Measurements from ENCODE around the gene SGTA.
"Not testable (repeated sequence)": the region's sequence is repeated elsewhere in the genome, so short reads cannot be mapped to it uniquely, and the experiment has no call there.

Gene SGTA

GRCh38 chr19:2793577-2793976 is 10.5 kb upstream of the SGTA start:
- no peak for DNase-seq (ENCODE audit: low read depth in 1 of 2, low spot score in 1 of 2)
- Histone ChIP-seq H3K4me3 (replicated peaks; ENCODE audit: insufficient read depth, low read length) (no peak overlapping the region), H3K27me3 (ENCODE audit: insufficient read depth, poor library complexity, severe bottlenecking) (no peaks in the 10 kb centered on the region), H3K27ac (replicated peaks) (no peak overlapping the region)
- no peak for TF ChIP-seq GABPA (IDR thresholded peaks at IDR 0.05; ENCODE audit: low read depth)
- TF ChIP-seq POLR2AphosphoS5 (IDR thresholded peaks at IDR 0.05; ENCODE audit: low read depth), result no peak
- TF ChIP-seq, protein P1, sequence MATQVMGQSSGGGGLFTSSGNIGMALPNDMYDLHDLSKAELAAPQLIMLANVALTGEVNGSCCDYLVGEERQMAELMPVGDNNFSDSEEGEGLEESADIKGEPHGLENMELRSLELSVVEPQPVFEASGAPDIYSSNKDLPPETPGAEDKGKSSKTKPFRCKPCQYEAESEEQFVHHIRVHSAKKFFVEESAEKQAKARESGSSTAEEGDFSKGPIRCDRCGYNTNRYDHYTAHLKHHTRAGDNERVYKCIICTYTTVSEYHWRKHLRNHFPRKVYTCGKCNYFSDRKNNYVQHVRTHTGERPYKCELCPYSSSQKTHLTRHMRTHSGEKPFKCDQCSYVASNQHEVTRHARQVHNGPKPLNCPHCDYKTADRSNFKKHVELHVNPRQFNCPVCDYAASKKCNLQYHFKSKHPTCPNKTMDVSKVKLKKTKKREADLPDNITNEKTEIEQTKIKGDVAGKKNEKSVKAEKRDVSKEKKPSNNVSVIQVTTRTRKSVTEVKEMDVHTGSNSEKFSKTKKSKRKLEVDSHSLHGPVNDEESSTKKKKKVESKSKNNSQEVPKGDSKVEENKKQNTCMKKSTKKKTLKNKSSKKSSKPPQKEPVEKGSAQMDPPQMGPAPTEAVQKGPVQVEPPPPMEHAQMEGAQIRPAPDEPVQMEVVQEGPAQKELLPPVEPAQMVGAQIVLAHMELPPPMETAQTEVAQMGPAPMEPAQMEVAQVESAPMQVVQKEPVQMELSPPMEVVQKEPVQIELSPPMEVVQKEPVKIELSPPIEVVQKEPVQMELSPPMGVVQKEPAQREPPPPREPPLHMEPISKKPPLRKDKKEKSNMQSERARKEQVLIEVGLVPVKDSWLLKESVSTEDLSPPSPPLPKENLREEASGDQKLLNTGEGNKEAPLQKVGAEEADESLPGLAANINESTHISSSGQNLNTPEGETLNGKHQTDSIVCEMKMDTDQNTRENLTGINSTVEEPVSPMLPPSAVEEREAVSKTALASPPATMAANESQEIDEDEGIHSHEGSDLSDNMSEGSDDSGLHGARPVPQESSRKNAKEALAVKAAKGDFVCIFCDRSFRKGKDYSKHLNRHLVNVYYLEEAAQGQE (IDR thresholded peaks at IDR 0.05; ENCODE audit: insufficient replicate concordance, low read depth), result no peak

GRCh38 chr19:2793126-2793525 is 10.1 kb upstream of the SGTA start:
- TF ChIP-seq POLR2AphosphoS5 (IDR thresholded peaks at IDR 0.05; ENCODE audit: low read depth) (no peak), CTCF (IDR thresholded peaks at IDR 0.05; ENCODE audit: insufficient read depth, low read length) (no peak)
- TF ChIP-seq, protein P1 (IDR thresholded peaks at IDR 0.05; ENCODE audit: insufficient replicate concordance, low read depth), result no peak
- Histone ChIP-seq H3K27me3 (ENCODE audit: insufficient read depth, poor library complexity, severe bottlenecking) (no peaks in the 10 kb centered on the region), H3K27ac (replicated peaks) (no peak overlapping the region), H3K4me3 (replicated peaks; ENCODE audit: insufficient read depth, low read length) (no peak overlapping the region)
- DNase-seq (ENCODE audit: low read depth in 1 of 2, low spot score in 1 of 2), result no peak

- DNase-seq (ENCODE audit: low read depth in 1 of 2, low spot score in 1 of 2); H3K27ac ChIP-seq (replicated peaks); H3K27me3 ChIP-seq (ENCODE audit: insufficient read depth, poor library complexity, severe bottlenecking); H3K4me3 ChIP-seq (replicated peaks; ENCODE audit: insufficient read depth, low read length): not testable (repeated sequence)
These were observed 9.6 kb upstream of the SGTA start for GRCh38 chr19:2792666-2793065.

DNA sequence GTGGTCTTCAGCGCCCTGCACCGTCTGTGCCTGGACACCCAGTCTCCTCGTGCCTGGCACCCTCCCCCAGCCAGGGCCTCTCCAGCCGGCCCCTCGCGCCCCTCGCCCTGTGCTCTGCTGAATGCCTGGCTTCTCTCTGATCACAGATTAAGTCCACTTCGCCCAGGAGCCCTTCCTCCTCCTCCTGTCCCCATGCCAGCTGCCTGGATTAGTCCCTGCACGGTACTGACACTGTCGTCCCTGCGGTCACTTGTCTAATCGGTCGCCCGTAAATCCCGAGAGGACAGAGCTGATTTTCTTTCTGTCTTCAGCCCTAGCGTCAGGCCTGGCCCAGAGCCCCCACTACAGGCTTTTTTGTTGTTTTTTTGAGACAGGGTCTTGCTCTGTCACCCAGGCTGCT is 8.8 kb upstream of the SGTA start:
- H3K27ac ChIP-seq (replicated peaks), result no peak overlapping the region
- no peak overlapping the region for H3K4me3 ChIP-seq (replicated peaks; ENCODE audit: insufficient read depth, low read length)
- H3K27me3 ChIP-seq (ENCODE audit: insufficient read depth, poor library complexity, severe bottlenecking), result no peaks in the 10 kb centered on the region
- TF ChIP-seq, protein P1 (IDR thresholded peaks at IDR 0.05; ENCODE audit: insufficient replicate concordance, low read depth), result no peak
- no peak for TF ChIP-seq SPI1 (IDR thresholded peaks at IDR 0.05; ENCODE audit: borderline replicate concordance, low read depth)
- TF ChIP-seq CTCF (IDR thresholded peaks at IDR 0.05; ENCODE audit: insufficient read depth, low read length), result no peak
- TF ChIP-seq GABPA (IDR thresholded peaks at IDR 0.05; ENCODE audit: low read depth), result no peak
- no peak for DNase-seq (ENCODE audit: low read depth in 1 of 2, low spot score in 1 of 2)
